T-helper 22 cell (primary cell): Measurements from ENCODE around the gene GRK5.

ENCODE experiments used
- DNase-seq: peaks from one replicate; pipeline ENCODE4 v3.0.0-alpha.2; 2020; ENCODE audit warnings: low read depth

Gene GRK5

DNA sequence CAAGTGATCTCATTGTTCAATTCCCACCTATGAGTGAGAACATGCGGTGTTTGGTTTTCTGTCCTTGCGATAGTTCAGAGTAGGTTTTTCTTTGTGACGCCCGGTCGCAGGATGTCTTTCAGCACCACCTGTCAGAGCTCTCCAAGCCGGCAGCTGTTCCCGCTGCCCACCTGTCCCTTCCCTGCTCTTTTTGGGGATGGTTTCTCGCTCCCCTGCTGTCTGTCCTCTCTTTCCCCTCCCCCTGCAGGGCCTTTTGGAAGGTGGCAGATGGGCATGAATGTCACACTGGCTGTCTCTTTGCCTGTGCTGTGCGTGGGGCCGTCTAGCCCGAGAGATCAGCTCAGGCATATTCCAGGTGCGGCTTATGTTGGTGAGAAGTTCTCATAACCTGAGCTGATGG, 137.0 kb downstream of the GRK5 start:
- no peak for DNase-seq

- DNase-seq = no peak
Observed at GRCh38 chr10:119346095-119346832, 138.9 kb downstream of the GRK5 start.

- DNase-seq = no peak
Observed at GRCh38 chr10:119347181-119347974, 140.0 kb downstream of the GRK5 start.

DNA sequence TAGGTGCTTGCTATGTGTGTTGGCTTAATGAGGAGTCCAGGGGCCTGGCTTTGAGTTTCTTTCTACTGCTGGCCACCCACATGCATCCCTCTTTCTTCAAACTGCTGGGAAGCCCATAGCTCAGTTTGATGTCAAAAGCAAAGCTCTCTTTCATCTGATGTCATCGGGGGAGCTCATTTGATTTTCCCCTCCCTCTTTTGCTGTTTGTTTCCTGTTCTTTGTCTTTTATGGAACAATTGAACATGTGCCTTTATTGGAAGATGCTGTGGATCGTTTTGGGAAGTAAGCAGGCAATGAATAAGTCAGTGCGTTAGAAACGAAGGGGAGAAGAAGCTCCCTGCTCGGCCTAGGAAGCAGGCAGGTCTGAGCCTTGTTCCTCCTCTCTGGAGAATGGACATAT, 140.7 kb downstream of the GRK5 start:
- DNase-seq = no peak

DNA sequence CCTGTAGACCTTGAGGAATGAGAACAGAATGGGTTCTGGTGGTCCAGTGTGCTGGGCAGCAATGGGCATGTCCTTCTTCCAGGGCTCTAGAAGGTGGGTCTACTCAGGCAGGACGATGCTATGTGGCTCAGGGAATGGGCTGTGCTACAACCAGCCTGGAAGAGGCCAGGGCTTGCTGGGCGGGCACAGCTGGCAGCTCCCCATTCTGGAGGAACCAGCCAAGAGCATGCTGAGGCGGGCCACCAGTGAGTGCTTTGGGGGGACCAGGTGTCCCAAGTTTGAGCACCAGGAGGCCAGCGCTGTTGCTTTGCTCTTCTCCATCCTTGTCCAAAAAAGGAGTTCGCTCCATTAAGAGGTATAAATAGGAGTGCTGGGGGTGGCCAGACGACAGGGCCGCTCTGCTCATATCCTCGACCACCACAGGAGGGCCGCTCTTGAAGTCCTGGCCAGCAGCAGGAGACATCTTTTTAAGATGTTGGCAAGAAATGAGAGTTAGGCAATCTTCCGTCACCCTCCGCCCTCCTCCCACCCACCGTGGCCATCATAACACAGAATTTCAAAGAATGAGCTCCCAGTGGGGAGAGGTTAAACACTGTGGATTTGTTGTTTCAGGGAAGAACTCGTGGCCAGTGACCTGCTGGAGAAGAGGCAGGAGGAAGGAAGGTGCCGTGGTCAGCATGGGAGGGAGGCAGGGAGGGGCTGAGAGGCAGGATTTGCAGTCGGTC, 141.3 kb downstream of the GRK5 start:
- DNase-seq = no peak

- no peak for DNase-seq
Observed at GRCh38 chr10:119349341-119349740, 142.0 kb downstream of the GRK5 start.

DNA sequence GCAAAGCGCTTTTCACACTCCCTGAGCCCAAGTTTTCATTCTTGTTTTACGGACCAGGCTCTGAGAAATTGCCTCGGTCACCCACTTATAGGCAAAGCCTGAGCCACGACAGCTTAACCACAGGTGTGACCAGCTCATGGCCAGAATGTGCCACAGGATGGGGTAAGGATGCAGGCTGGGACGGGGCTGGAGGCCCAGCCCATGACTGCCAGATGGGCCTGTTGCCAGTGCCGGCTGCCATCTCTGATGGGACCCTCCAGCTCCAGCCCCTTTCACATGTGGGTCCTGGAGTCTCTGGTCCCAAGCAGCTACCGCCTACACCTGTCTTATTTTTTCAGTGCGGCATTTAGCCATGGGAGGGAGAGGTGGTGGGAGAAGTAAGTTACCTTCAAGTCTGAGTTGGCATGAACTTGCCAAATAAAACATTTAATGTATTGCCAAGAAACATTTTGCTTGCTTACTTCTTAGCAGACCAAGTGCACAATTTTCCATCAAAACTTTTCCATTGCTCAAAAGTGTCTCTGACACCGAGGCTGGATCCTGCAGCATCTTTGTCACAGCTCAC, 142.6 kb downstream of the GRK5 start:
- no peak for DNase-seq

GRCh38 chr10:119350502-119351097, 143.2 kb downstream of the GRK5 start:
- DNase-seq = no peak

- DNase-seq = no peak
Observed at GRCh38 chr10:119351189-119351588, 143.8 kb downstream of the GRK5 start.

DNA sequence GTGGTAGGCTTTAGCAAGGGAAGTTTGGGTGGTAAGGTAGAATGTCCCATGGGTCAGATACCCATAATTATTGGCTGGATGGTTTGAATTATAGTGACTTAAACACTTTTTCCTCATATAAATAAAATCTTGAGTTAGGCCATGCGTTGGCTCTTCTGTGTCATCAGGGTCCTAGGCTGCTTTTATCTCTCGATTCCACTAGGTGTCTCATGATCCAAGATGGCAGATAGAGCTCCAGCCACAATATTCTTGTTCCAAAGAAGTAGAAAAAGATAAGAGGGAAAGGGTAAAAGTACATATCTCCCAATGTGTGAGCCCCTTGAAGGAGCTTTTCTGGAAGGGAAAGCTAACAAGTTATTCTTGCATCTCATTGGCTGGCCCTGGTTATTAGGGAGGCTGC, 144.7 kb downstream of the GRK5 start:
- no peak for DNase-seq

- no peak for DNase-seq
Observed at GRCh38 chr10:119352807-119353206, 145.4 kb downstream of the GRK5 start.

- no peak for DNase-seq
Observed at GRCh38 chr10:119353421-119353820, 146.1 kb downstream of the GRK5 start.

DNA sequence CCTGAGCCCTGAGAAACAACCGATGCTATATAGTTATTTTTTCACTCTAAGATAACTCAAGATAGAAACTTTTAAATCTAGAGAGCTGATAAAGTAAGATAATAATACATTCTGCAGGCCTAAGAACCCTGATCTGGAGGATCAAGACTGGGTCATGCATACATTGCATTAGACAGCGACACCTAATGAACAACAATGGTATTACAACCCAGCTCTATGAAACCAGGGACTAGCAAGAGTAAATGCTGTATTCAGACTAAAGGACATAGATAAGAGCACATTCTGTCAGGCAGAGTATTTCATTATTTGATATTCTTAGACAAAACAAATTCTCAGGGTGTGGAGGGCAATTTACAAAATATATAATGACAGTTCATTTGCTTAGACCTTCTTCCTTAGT, 148.6 kb downstream of the GRK5 start:
- no peak for DNase-seq

- no peak for DNase-seq
Observed at GRCh38 chr10:119357412-119358151, 150.2 kb downstream of the GRK5 start.

GRCh38 chr10:119358152-119358512, 150.8 kb downstream of the GRK5 start:
- DNase-seq = no peak

GRCh38 chr10:119358567-119358966, 151.2 kb downstream of the GRK5 start:
- DNase-seq = no peak

DNA sequence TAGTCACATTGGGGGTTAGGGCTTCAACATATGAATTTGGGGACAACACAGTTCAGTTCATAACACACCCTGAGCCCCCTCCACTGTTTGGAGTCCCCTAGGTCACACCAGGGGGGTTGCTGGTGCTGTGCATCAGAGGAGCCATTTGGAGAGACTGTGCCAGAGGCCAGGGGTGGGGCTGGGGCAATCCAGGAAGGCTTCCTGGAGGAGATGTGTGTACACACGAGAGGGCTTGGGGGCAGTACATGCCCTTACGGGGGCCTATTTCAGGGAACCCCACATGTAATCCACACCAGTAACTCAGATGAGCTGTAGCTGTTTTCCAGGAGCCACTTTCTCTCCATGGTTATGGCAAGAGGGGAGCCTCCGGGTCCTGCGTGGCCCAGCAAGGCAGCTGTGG, 151.7 kb downstream of the GRK5 start:
- DNase-seq = no peak

DNA sequence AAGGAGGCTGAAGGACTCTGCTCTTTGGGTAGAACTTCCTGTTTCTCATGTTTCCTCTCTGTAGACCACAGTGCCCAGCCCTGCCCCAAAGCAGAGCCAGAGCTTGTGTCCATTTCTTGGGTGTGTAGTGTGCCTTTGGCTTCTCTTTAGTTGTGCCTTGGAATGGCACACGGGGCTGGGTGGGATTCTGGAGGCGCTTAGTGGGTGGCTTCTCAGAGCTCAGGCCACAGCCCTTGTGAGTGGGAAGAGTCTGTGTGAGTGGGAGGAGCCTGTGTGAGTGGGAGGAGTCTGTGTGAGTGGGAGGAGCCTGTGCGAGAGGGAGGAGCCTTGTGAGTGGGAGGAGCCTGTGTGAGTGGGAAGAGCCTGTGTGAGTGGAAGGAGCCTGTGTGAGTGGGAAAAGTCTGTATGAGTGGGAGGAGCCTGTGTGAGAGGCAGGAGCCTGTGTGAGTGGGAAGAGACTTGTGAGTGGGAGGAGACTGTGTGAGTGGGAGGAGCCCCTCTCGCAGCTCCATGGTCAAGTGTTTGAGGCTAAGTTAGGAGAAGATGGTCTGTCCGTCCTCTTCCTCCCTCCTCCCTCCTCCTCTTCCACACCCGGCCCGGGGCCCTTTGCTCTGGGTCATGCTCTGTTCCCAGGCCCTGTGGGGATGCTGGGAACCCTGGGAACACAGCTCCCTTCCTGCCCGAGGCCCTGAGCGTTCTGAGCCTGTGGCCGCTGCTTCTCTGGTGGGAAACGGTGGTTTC, 153.0 kb downstream of the GRK5 start:
- DNase-seq = no peak

DNA sequence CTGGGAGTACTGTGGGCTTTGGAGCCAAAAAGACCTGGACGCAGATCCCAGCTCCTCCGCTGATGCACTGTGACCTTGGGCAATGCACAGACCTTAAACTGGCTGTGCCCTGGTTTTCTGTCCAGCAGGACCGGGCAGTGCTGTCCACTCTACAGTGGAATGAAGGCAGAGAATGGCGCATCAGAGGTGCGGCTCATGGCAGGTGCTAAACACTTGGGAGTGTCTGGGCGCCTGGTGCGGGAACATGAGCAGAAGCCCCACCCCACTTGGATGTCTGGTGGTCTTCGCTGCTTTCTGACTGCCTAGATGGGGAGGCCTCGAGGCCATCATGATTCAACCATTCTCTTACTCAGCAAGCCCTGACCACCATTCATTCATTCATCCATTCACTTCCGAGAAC, 153.7 kb downstream of the GRK5 start:
- no peak for DNase-seq

GRCh38 chr10:119362122-119362521, 154.8 kb downstream of the GRK5 start:
- no peak for DNase-seq
